Stimulated activated CD4-positive, alpha-beta T cell treated with anti-CD3 and anti-CD28 coated beads, Interleukin-15, amount 100 ng/mL, for 1 hour (primary cell): ENCODE results near the gene GIPR.

ENCODE experiments used
- DNase-seq, 2 donors: peaks; one replicate each; pipeline ENCODE4 v3.0.0-alpha.2; 2020; ENCODE audit warnings: low read depth in 1 of 2, low spot score in 1 of 2

GIPR gene

GRCh38 chr19:45730368-45731288 lies 62.6 kb downstream of the GIPR start, which contains the start of gene FBXO46:
TSS of gene FBXO46 (minus strand) at chr19:45730896. CDS start at chr19:45713495, 17,401 bp downstream.
- DNase-seq: peak; percentile 82 to 84
